OCI-LY1 (cell line): Measurements from ENCODE around the gene ADAM22.
"Not testable (repeated sequence)": the region's sequence is repeated elsewhere in the genome, so short reads cannot be mapped to it uniquely, and the experiment has no call there.

Source experiments
- EZH2 ChIP-seq: fragments of 200-600 bp; sonication (generic), shearing (Covaris generic); IDR thresholded peaks from 2 replicates; pipeline ENCODE4 v1.8.0; 2017; ENCODE audit warnings: borderline replicate concordance, mixed run types, mild to moderate bottlenecking, antibody characterized with exemption, low read length, moderate library complexity, mixed read lengths
- TF ChIP-seq, protein P1 (sequence below): fragments of 200-600 bp; sonication (generic), shearing (Covaris generic); IDR thresholded peaks from 2 replicates; pipeline ENCODE4 v1.5.1; 2017; ENCODE audit warnings: mild to moderate bottlenecking, antibody characterized with exemption, low read length, moderate library complexity, mixed read lengths

DNA sequence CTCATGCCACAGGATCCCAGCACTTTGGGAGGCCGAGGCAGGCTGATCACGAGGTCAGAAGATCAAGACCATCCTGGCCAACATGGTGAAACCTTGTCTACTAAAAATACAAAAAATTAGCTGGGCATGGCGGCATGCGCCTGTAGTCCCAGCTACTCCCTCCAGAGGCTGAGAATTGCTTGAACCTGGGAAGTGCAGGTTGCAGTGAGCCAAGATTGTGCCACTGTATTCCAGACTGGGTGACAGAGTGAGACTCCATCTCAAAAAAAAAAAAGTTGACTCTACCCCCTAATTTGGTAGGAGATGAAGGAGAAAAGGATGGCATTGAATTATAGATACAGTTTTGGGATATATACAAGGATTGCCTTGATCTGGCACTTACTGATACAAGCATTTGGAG lies 25.2 kb upstream of the ADAM22 start:
- TF ChIP-seq, protein P1, sequence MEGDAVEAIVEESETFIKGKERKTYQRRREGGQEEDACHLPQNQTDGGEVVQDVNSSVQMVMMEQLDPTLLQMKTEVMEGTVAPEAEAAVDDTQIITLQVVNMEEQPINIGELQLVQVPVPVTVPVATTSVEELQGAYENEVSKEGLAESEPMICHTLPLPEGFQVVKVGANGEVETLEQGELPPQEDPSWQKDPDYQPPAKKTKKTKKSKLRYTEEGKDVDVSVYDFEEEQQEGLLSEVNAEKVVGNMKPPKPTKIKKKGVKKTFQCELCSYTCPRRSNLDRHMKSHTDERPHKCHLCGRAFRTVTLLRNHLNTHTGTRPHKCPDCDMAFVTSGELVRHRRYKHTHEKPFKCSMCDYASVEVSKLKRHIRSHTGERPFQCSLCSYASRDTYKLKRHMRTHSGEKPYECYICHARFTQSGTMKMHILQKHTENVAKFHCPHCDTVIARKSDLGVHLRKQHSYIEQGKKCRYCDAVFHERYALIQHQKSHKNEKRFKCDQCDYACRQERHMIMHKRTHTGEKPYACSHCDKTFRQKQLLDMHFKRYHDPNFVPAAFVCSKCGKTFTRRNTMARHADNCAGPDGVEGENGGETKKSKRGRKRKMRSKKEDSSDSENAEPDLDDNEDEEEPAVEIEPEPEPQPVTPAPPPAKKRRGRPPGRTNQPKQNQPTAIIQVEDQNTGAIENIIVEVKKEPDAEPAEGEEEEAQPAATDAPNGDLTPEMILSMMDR, result not testable (repeated sequence)
- not testable (repeated sequence) for TF ChIP-seq EZH2
